HepG2 (cell line): Measurements from ENCODE around the gene ATP5F1A. TPM values are rescaled to one million over a fixed set of nuclear protein-coding genes. Genes with fewer than 3 reads are reported as not detected.

Experiments
- ATAC-seq: fragments of 200-7000 bp; cut with Tn5 transposase; 3 replicates; pipeline ENCODE4 v1.9.1; 2020; ENCODE audit warnings: mild to moderate bottlenecking, moderate library complexity
- BruUV-seq: library from RNA; stranded (reverse); fragments of 400-500 nt; replicated peaks from 2 replicates; lab custom pipeline; 2021; lab: Mats Ljungman, UMichigan
- CTCF ChIA-PET: fragments of 300-600 bp; formaldehyde crosslinking; extraction: SDS; loops from one replicate; lab custom pipeline; 2021; ENCODE audit warnings: low total read pairs, inconsistent platforms, low intra/inter-chr PET ratio; lab: Yijun Ruan, JAX
- POLR2A ChIA-PET: fragments of 350-600 bp; sonication (Branson Sonifier 250); formaldehyde crosslinking; loops from one replicate; lab custom pipeline; 2020; ENCODE audit warnings: antibody characterized with exemption, inconsistent platforms; lab: Yijun Ruan, JAX
- DNase-seq: peaks from one replicate; pipeline ENCODE4 v3.0.0-alpha.2; 2015; ENCODE audit warnings: low spot score
- FAIRE-seq: peaks from 3 replicates; lab custom pipeline; 2011; peaks lifted over from hg19 to GRCh38; lab: Jason Lieb, UNC
- H2AFZ ChIP-seq: one replicate; pipeline ENCODE4 v1.6.1; 2011; ENCODE audit warnings: low read length, inconsistent platforms
- H3K27ac ChIP-seq: fragments of 300-600 bp; 3 replicates; pipeline ENCODE4 v1.8.0; 2011; ENCODE audit warnings: mixed run types, mild to moderate bottlenecking, mixed read lengths, low read length, inconsistent platforms; ENCODE audit not compliant: insufficient read depth; ENCODE audit errors: extremely low read length
- H3K27me3 ChIP-seq, 2 experiments: fragments of 200-600 bp in 1 of 2; 2 replicates in 1 of 2; 3 replicates in 1 of 2; pipeline versions ENCODE4 v1.6.0 to v1.8.0; 2011; ENCODE audit warnings: low read length in 2 of 2, mild to moderate bottlenecking in 2 of 2, moderate library complexity in 2 of 2, inconsistent platforms in 1 of 2; ENCODE audit not compliant: insufficient read depth in 2 of 2, control insufficient read depth in 1 of 2
- H3K36me3 ChIP-seq, 2 experiments: fragments of 200-600 bp in 1 of 2; replicated peaks in 1 of 2; 2 replicates in 1 of 2; 3 replicates in 1 of 2; pipeline versions ENCODE4 v1.5.1 to v1.8.0; 2011; ENCODE audit warnings: low read length in 2 of 2, inconsistent platforms in 1 of 2; ENCODE audit not compliant: insufficient read depth in 2 of 2, control insufficient read depth in 1 of 2
- H3K4me1 ChIP-seq: 2 replicates; pipeline ENCODE4 v1.5.1; 2012; ENCODE audit warnings: low read length, inconsistent platforms; ENCODE audit not compliant: insufficient read depth
- H3K4me2 ChIP-seq: 2 replicates; pipeline ENCODE4 v1.6.0; 2011; ENCODE audit warnings: low read depth, low read length, inconsistent platforms
- H3K4me3 ChIP-seq, 3 experiments: fragments of 200-600 bp in 1 of 3; sonication (generic), shearing (Covaris generic) in 1 of 3; replicated peaks in 1 of 3; 2 replicates each; pipeline ENCODE4 v1.5.1; 2011 to 2016; ENCODE audit warnings: low read length in 3 of 3, inconsistent platforms in 2 of 3, low read depth in 2 of 3, mild to moderate bottlenecking in 2 of 3, control low read depth in 1 of 3, mixed read lengths in 1 of 3; ENCODE audit not compliant: insufficient read depth in 1 of 3
- H3K79me2 ChIP-seq: one replicate; pipeline ENCODE4 v1.6.1; 2011; ENCODE audit warnings: low read length, inconsistent platforms; ENCODE audit not compliant: insufficient read depth
- H3K9ac ChIP-seq: 2 replicates; pipeline ENCODE4 v1.6.0; 2011; ENCODE audit warnings: mild to moderate bottlenecking, low read depth, low read length, inconsistent platforms; ENCODE audit not compliant: insufficient read depth
- H3K9me3 ChIP-seq: 2 replicates; pipeline ENCODE4 v1.5.1; 2012; ENCODE audit warnings: mild to moderate bottlenecking, low read length
- H4K20me1 ChIP-seq: 2 replicates; pipeline ENCODE4 v1.6.0; 2011; ENCODE audit warnings: inconsistent platforms, mild to moderate bottlenecking, low read length, moderate library complexity; ENCODE audit not compliant: insufficient read depth
- GTF2F1 ChIP-seq: fragments of 150-350 bp; IDR thresholded peaks from 2 replicates; pipeline ENCODE4 v1.6.1; 2014; ENCODE audit warnings: low read length
- MAFF ChIP-seq: IDR thresholded peaks from 2 replicates; pipeline ENCODE4 v1.6.1; 2011; ENCODE audit warnings: low read depth, low read length, improper control_type of control experiment
- MEIS2 ChIP-seq: sonication (generic); formaldehyde crosslinking; IDR thresholded peaks from 2 replicates; pipeline ENCODE4 v1.9.0; 2021; ENCODE audit warnings: mild to moderate bottlenecking, missing genetic modification reagents
- STAT5B ChIP-seq: sonication (generic); formaldehyde crosslinking; IDR thresholded peaks from 2 replicates; pipeline ENCODE4 v1.4.0; 2020; ENCODE audit warnings: missing genetic modification reagents
- ZFP36L1 ChIP-seq: sonication (generic); formaldehyde crosslinking; IDR thresholded peaks from 2 replicates; pipeline ENCODE4 v1.8.0; 2022; ENCODE audit warnings: mild to moderate bottlenecking, missing genetic modification reagents, moderate library complexity
- ZIK1 ChIP-seq: sonication (generic); formaldehyde crosslinking; IDR thresholded peaks from 2 replicates; pipeline ENCODE4 v1.5.0; 2020; ENCODE audit warnings: mild to moderate bottlenecking, low read depth, missing genetic modification reagents, borderline replicate concordance
- ZNF543 ChIP-seq: sonication (generic); formaldehyde crosslinking; IDR thresholded peaks from 2 replicates; pipeline ENCODE4 v1.4.0; 2020; ENCODE audit warnings: mild to moderate bottlenecking, missing genetic modification reagents
- ZNF567 ChIP-seq: sonication (generic); formaldehyde crosslinking; IDR thresholded peaks from 2 replicates; pipeline ENCODE4 v1.8.1; 2023; ENCODE audit warnings: mild to moderate bottlenecking, missing genetic modification reagents, borderline replicate concordance
- ZNF652 ChIP-seq: IDR thresholded peaks from 2 replicates; pipeline ENCODE4 v1.6.1; 2016; ENCODE audit warnings: low read depth, borderline replicate concordance
- ZNF839 ChIP-seq: sonication (generic); formaldehyde crosslinking; IDR thresholded peaks from 2 replicates; pipeline ENCODE4 v1.4.0; 2020; ENCODE audit warnings: missing genetic modification reagents, mild to moderate bottlenecking, borderline replicate concordance
- ZSCAN9 ChIP-seq: IDR thresholded peaks from 2 replicates; pipeline ENCODE4 v1.6.1; 2016; ENCODE audit warnings: borderline replicate concordance
- WGBS: methylation state at CpG from one replicate; pipeline ENCODE4 v1.1.6; 2017; ENCODE audit warnings: low lambda C conversion rate; 5-methylcytosine and 5-hydroxymethylcytosine counted together
- in situ Hi-C: cut with HindIII; loops from 2 replicates; pipeline ENCODE4 v1.10.0; 2017; ENCODE audit warnings: low pct_unique_long_range_greater_than_20kb; ENCODE audit not compliant: extremely low pct_ligation_motif_present
- intact Hi-C: fragments of 100-400 bp; cut with micrococcal nuclease; formaldehyde crosslinking; loops from one replicate; pipeline ENCODE4 v1.10.0; 2022; ENCODE audit not compliant: unreplicated experiment
- polyA plus RNA-seq, 8 experiments: library from polyadenylated mRNA; depleted of rRNA in 3 of 8; stranded (reverse) in 7 of 8; unstranded in 1 of 8; fragments of >200 nt; fragmentation: Illumina TruSeq in 4 of 8; extraction: Trizol in 4 of 8; gene quantifications; 2 replicates each; pipeline versions ENCODE4 v1.2.1 to v1.2.3, GENCODE V29; 2011 to 2016; ENCODE audit warnings: low read depth in 4 of 8, missing spikeins in 1 of 8, mixed read lengths in 1 of 8; ENCODE audit not compliant: insufficient read depth in 1 of 8
- total RNA-seq, 5 experiments: library from RNA; depleted of rRNA; stranded (reverse); fragments of >200 nt; fragmentation: Illumina TruSeq; extraction: Trizol; gene quantifications; 2 replicates each; pipeline ENCODE4 v1.2.3, GENCODE V29; 2016; ENCODE audit warnings: low read depth in 1 of 5
- TF ChIP-seq, protein P1 (sequence below): sonication (generic); formaldehyde crosslinking; IDR thresholded peaks from 2 replicates; pipeline ENCODE4; 2020; ENCODE audit warnings: missing genetic modification reagents, mild to moderate bottlenecking, borderline replicate concordance
- TF ChIP-seq, protein P2 (sequence below): sonication (generic); formaldehyde crosslinking; IDR thresholded peaks from 2 replicates; pipeline ENCODE4 v1.5.1; 2020; ENCODE audit warnings: mild to moderate bottlenecking, missing genetic modification reagents, moderate library complexity
- TF ChIP-seq, protein P3 (sequence below): sonication (generic); formaldehyde crosslinking; IDR thresholded peaks from 2 replicates; pipeline ENCODE4 v1.8.0; 2022; ENCODE audit warnings: missing genetic modification reagents, mild to moderate bottlenecking, moderate library complexity, borderline replicate concordance

ATP5F1A gene
- total and polyA plus RNA-seq, 2 of the 13 experiments (the other 11 are each of a cell fraction or from before 2014, with no cell fraction given) = 459 to 922 TPM

DNA sequence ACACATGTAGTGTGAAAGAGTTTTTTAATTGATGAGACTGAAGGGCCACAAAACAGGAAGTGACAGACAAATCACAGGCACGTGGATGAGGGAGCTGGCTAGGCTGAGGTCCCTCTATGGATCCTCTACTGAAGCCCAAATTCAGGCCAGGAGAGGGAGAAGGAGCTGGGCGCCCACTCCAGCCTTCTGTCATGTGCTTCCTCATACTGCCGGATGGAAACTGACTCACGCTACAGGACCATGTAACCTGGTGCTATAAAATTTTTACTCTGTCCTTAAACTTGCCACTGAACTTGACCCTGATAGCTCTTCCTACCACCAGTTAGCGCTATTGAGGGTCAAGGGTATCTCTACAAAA lies 57.4 kb downstream of the ATP5F1A start (continued):
- TF ChIP-seq, protein P1, sequence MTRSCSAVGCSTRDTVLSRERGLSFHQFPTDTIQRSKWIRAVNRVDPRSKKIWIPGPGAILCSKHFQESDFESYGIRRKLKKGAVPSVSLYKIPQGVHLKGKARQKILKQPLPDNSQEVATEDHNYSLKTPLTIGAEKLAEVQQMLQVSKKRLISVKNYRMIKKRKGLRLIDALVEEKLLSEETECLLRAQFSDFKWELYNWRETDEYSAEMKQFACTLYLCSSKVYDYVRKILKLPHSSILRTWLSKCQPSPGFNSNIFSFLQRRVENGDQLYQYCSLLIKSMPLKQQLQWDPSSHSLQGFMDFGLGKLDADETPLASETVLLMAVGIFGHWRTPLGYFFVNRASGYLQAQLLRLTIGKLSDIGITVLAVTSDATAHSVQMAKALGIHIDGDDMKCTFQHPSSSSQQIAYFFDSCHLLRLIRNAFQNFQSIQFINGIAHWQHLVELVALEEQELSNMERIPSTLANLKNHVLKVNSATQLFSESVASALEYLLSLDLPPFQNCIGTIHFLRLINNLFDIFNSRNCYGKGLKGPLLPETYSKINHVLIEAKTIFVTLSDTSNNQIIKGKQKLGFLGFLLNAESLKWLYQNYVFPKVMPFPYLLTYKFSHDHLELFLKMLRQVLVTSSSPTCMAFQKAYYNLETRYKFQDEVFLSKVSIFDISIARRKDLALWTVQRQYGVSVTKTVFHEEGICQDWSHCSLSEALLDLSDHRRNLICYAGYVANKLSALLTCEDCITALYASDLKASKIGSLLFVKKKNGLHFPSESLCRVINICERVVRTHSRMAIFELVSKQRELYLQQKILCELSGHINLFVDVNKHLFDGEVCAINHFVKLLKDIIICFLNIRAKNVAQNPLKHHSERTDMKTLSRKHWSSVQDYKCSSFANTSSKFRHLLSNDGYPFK (CRISPR knock-in tag) = no peak
- TF ChIP-seq ZNF839 (CRISPR knock-in tag) = no peak
- no peak for TF ChIP-seq MAFF
- no peak for TF ChIP-seq GTF2F1
- no peak for TF ChIP-seq ZSCAN9 (CRISPR knock-in tag)
- no peak for TF ChIP-seq STAT5B (CRISPR knock-in tag)
- TF ChIP-seq ZNF652 (CRISPR knock-in tag) = no peak

DNA sequence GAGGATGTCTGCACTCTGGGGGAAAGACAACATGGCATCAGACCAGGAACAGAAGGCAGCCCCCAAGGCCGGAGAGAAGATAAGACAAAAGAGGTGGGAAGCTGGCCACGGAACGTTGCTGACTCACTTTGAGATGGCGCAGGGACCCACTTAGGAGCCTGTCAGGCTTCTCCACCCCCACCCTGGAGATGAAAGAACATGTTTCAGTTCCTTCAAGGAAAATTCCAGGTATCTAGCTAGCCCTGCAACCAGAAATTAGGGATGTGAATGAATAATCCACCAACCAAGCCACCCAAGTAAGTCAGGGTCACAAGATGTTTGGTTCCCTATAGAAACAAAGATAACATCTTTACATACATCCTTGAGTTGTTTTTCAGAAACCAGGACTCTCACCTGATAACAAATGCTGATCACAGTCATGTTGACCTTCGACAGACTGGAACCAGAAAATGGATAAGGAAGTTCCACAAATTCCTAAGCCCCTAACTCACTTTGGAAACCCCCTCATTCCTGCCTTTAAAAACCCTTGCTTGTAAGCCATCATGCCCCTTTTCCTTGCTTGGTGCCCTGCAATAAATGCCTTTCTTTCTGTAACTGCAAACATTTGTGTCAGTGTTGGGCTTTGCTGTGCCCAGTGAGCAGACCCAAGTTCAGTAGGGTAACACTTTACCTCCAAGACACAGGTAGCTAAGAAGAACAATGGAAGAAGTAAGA lies 57.9 kb downstream of the ATP5F1A start:
- no peaks in the 10 kb centered on the region for H3K36me3 ChIP-seq
- no peak overlapping the region for H3K27ac ChIP-seq
- POLR2A ChIA-PET = no interaction called here
- no peaks in the 10 kb centered on the region for H3K9me3 ChIP-seq
- intact Hi-C loops (no loop called here), in situ Hi-C loops (no loop called here)
- no TSS peak for BruUV-seq
- no peaks in the 10 kb centered on the region for H3K79me2 ChIP-seq
- H2AFZ ChIP-seq = no peak overlapping the region
- no peak overlapping the region for H3K9ac ChIP-seq
- no peak for DNase-seq
- no peak overlapping the region for H3K4me2 ChIP-seq
- no peaks in the 10 kb centered on the region for H4K20me1 ChIP-seq
- CTCF ChIA-PET = no interaction called here
- FAIRE-seq = no peak
- no peak for ATAC-seq
- 51% methylated on average over 5 of the region's 5 CpGs for WGBS
- peaks cover 4 to 20% of the 10 kb centered on the region in 2 experiments; a peak in 3 of 5 replicates for H3K27me3 ChIP-seq
- H3K4me1 ChIP-seq = 0 out of 2 replicates have a peak, but pooled peaks cover 6% of the 10 kb centered on the region
- H3K4me3 ChIP-seq = no peak overlapping the region
- TF ChIP-seq ZNF543 (CRISPR knock-in tag) (no peak), ZIK1 (CRISPR knock-in tag) (no peak), MEIS2 (no peak), ZFP36L1 (CRISPR knock-in tag) (no peak), ZNF567 (CRISPR knock-in tag) (no peak)
- TF ChIP-seq, protein P2, sequence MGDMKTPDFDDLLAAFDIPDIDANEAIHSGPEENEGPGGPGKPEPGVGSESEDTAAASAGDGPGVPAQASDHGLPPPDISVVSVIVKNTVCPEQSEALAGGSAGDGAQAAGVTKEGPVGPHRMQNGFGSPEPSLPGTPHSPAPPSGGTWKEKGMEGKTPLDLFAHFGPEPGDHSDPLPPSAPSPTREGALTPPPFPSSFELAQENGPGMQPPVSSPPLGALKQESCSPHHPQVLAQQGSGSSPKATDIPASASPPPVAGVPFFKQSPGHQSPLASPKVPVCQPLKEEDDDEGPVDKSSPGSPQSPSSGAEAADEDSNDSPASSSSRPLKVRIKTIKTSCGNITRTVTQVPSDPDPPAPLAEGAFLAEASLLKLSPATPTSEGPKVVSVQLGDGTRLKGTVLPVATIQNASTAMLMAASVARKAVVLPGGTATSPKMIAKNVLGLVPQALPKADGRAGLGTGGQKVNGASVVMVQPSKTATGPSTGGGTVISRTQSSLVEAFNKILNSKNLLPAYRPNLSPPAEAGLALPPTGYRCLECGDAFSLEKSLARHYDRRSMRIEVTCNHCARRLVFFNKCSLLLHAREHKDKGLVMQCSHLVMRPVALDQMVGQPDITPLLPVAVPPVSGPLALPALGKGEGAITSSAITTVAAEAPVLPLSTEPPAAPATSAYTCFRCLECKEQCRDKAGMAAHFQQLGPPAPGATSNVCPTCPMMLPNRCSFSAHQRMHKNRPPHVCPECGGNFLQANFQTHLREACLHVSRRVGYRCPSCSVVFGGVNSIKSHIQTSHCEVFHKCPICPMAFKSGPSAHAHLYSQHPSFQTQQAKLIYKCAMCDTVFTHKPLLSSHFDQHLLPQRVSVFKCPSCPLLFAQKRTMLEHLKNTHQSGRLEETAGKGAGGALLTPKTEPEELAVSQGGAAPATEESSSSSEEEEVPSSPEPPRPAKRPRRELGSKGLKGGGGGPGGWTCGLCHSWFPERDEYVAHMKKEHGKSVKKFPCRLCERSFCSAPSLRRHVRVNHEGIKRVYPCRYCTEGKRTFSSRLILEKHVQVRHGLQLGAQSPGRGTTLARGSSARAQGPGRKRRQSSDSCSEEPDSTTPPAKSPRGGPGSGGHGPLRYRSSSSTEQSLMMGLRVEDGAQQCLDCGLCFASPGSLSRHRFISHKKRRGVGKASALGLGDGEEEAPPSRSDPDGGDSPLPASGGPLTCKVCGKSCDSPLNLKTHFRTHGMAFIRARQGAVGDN = no peak
- TF ChIP-seq, protein P3, sequence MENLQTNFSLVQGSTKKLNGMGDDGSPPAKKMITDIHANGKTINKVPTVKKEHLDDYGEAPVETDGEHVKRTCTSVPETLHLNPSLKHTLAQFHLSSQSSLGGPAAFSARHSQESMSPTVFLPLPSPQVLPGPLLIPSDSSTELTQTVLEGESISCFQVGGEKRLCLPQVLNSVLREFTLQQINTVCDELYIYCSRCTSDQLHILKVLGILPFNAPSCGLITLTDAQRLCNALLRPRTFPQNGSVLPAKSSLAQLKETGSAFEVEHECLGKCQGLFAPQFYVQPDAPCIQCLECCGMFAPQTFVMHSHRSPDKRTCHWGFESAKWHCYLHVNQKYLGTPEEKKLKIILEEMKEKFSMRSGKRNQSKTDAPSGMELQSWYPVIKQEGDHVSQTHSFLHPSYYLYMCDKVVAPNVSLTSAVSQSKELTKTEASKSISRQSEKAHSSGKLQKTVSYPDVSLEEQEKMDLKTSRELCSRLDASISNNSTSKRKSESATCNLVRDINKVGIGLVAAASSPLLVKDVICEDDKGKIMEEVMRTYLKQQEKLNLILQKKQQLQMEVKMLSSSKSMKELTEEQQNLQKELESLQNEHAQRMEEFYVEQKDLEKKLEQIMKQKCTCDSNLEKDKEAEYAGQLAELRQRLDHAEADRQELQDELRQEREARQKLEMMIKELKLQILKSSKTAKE (CRISPR knock-in tag) = no peak
